Duodenal mucosa (tissue), 2 donors: Measurements from ENCODE around the gene TTBK2.
"Not testable (repeated sequence)": the region's sequence is repeated elsewhere in the genome, so short reads cannot be mapped to it uniquely, and the experiment has no call there.

Experiments used
- H3K27ac ChIP-seq: one replicate; pipeline ENCODE4 v1.7.0; 2013; ENCODE audit warnings: low read depth, low read length
- H3K27me3 ChIP-seq, 2 donors: one replicate each; pipeline ENCODE4 v1.7.0; 2013; ENCODE audit warnings: low read length in 2 of 2, control low read depth in 1 of 2; ENCODE audit not compliant: insufficient read depth in 2 of 2, control insufficient read depth in 1 of 2
- H3K36me3 ChIP-seq, 2 donors: one replicate each; pipeline ENCODE4 v1.7.0; 2013; ENCODE audit warnings: low read length in 2 of 2, control low read depth in 1 of 2; ENCODE audit not compliant: insufficient read depth in 2 of 2, control insufficient read depth in 1 of 2
- H3K4me1 ChIP-seq, 2 donors: one replicate each; pipeline ENCODE4 v1.7.0; 2013; ENCODE audit warnings: low read length in 2 of 2, control low read depth in 1 of 2; ENCODE audit not compliant: insufficient read depth in 2 of 2, control insufficient read depth in 1 of 2
- H3K4me3 ChIP-seq, 2 donors: one replicate each; pipeline ENCODE4 v1.7.0; 2013; ENCODE audit warnings: low read length in 2 of 2, low read depth in 1 of 2
- H3K9ac ChIP-seq, 2 donors: one replicate each; pipeline ENCODE4 v1.7.0; 2013; ENCODE audit warnings: low read length in 2 of 2, low read depth in 1 of 2
- H3K9me3 ChIP-seq, 2 donors: one replicate each; pipeline ENCODE4 v1.7.0; 2013; ENCODE audit warnings: low read length in 2 of 2, control low read depth in 1 of 2; ENCODE audit not compliant: control insufficient read depth in 1 of 2

The TTBK2 gene

GRCh38 chr15:42908538-42908937 lies 12.0 kb downstream of the TTBK2 start:
- Histone ChIP-seq H3K27ac (no peak overlapping the region), H3K4me1 (no peaks in the 10 kb centered on the region), H3K9ac (no peak overlapping the region), H3K27me3 (no peaks in the 10 kb centered on the region), H3K36me3 (no peaks in the 10 kb centered on the region), H3K4me3 (no peak overlapping the region), H3K9me3 (no peaks in the 10 kb centered on the region)

- H3K4me3 ChIP-seq = no peak overlapping the region
- no peak overlapping the region for H3K27ac ChIP-seq
- no peaks in the 10 kb centered on the region for H3K9me3 ChIP-seq
These were observed 16.9 kb downstream of the TTBK2 start for GRCh38 chr15:42903388-42904324.

GRCh38 chr15:42893911-42894310 lies 26.7 kb downstream of the TTBK2 start:
- H3K9me3 ChIP-seq, H3K4me1 ChIP-seq, H3K9ac ChIP-seq, H3K4me3 ChIP-seq, H3K27me3 ChIP-seq, H3K27ac ChIP-seq, H3K36me3 ChIP-seq: not testable (repeated sequence)

More at GRCh38 chr15:42903388-42904324, 16.9 kb downstream of the TTBK2 start:
- Histone ChIP-seq H3K36me3 (no peaks in the 10 kb centered on the region), H3K4me1 (no peaks in the 10 kb centered on the region), H3K27me3 (no peaks in the 10 kb centered on the region), H3K9ac (no peak overlapping the region)

GRCh38 chr15:42891569-42891968 lies 29.0 kb downstream of the TTBK2 start:
- H3K27me3 ChIP-seq = no peaks in the 10 kb centered on the region
- no peak overlapping the region for H3K27ac ChIP-seq
- no peak overlapping the region for H3K4me3 ChIP-seq
- no peaks in the 10 kb centered on the region for H3K36me3 ChIP-seq
- no peaks in the 10 kb centered on the region for H3K4me1 ChIP-seq
- H3K9ac ChIP-seq = no peak overlapping the region
- peaks cover 0 to 5% of the 10 kb centered on the region in 2 donors for H3K9me3 ChIP-seq

- no peak overlapping the region for H3K27ac ChIP-seq
- H3K4me1 ChIP-seq = no peaks in the 10 kb centered on the region
- no peaks in the 10 kb centered on the region for H3K27me3 ChIP-seq
- peaks cover 0 to 5% of the 10 kb centered on the region in 2 donors for H3K9me3 ChIP-seq
- no peaks in the 10 kb centered on the region for H3K36me3 ChIP-seq
- H3K9ac ChIP-seq = no peak overlapping the region
- no peak overlapping the region for H3K4me3 ChIP-seq
These were observed 30.2 kb downstream of the TTBK2 start for GRCh38 chr15:42890161-42890913.

- not testable (repeated sequence) for H3K27me3 ChIP-seq, H3K9me3 ChIP-seq, H3K27ac ChIP-seq, H3K36me3 ChIP-seq, H3K4me3 ChIP-seq, H3K4me1 ChIP-seq, H3K9ac ChIP-seq
These were observed 33.2 kb downstream of the TTBK2 start for GRCh38 chr15:42887384-42887783.

GRCh38 chr15:42880121-42880520 lies 40.5 kb downstream of the TTBK2 start:
- Histone ChIP-seq H3K9me3 (no peaks in the 10 kb centered on the region), H3K27me3 (no peaks in the 10 kb centered on the region), H3K36me3 (no peaks in the 10 kb centered on the region), H3K4me3 (no peak overlapping the region), H3K9ac (no peak overlapping the region), H3K4me1 (no peaks in the 10 kb centered on the region), H3K27ac (no peak overlapping the region)

- no peaks in the 10 kb centered on the region for H3K4me1 ChIP-seq
- H3K9ac ChIP-seq = no peak overlapping the region
- H3K9me3 ChIP-seq = no peaks in the 10 kb centered on the region
- no peak overlapping the region for H3K4me3 ChIP-seq
- H3K27me3 ChIP-seq = no peaks in the 10 kb centered on the region
- no peaks in the 10 kb centered on the region for H3K36me3 ChIP-seq
- H3K27ac ChIP-seq = no peak overlapping the region
These were observed 41.1 kb downstream of the TTBK2 start for GRCh38 chr15:42879443-42879842.

- Histone ChIP-seq H3K27me3 (no peaks in the 10 kb centered on the region), H3K4me3 (no peak overlapping the region), H3K4me1 (no peaks in the 10 kb centered on the region), H3K36me3 (no peaks in the 10 kb centered on the region), H3K9ac (no peak overlapping the region), H3K9me3 (no peaks in the 10 kb centered on the region), H3K27ac (no peak overlapping the region)
These were observed 44.4 kb downstream of the TTBK2 start for GRCh38 chr15:42876224-42876623.

- Histone ChIP-seq H3K27ac (no peak overlapping the region), H3K9me3 (no peaks in the 10 kb centered on the region), H3K9ac (no peak overlapping the region), H3K4me1 (no peaks in the 10 kb centered on the region), H3K36me3 (no peaks in the 10 kb centered on the region), H3K4me3 (no peak overlapping the region), H3K27me3 (no peaks in the 10 kb centered on the region)
These were observed 51.9 kb downstream of the TTBK2 start for GRCh38 chr15:42868683-42869082.
